Activated CD4-positive, CD25-positive, alpha-beta regulatory T cell treated with anti-CD3 and anti-CD28 coated beads, Interleukin-2, amount 50 U/mL, for 16 hours (primary cell): ENCODE data around the gene KRT79.
"Not testable (repeated sequence)": the region's sequence is repeated elsewhere in the genome, so short reads cannot be mapped to it uniquely, and the experiment has no call there.

Experiments
- DNase-seq: peaks from one replicate; pipeline ENCODE4 v3.0.0-alpha.2; 2020; ENCODE audit warnings: low read depth, low spot score

KRT79 gene

DNA sequence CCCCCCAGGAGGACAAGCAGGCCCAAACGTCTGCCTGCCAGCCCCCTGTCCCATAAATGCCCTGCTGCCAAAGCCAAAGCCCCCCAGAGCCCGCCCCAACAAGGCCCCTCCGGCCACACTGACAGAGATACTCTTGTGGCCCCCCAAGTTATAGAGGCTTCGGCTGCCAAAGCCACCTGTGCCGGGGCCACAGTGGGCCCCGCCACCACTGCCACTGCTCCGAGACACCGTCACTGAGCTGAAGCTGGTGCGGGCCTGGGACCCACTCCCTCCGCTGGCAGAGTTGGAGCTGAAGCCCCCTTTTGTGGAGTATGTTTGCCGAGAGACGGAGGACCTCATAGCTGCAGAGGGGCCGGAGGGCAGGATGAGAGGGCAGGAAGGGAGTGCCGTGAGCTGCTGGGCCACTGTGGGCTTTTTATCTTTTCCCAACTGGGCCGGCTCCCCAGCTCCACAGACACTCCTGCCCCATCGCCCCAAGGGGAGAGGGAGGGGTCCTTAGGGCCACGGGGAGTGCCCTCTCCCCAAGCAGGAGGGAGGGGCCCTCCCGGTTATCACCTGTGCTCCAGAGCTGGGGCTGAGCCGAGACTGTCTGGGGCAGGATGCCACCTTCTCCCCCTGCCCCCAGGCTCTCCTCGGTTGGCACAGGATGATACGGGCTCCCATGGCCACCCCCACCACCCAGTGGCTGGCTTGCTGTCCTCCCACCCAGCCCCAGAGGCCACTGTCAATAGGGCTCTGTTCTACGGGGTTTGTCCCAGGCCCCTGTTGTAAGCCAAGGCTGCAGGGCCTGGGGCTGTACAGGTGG is at the start of gene KRT79:
KRT79 (minus strand) TSS at position 390 of the 805 bp plus-strand sequence; CDS start at position 339, 51 bp downstream.
- DNase-seq, result no peak

DNA sequence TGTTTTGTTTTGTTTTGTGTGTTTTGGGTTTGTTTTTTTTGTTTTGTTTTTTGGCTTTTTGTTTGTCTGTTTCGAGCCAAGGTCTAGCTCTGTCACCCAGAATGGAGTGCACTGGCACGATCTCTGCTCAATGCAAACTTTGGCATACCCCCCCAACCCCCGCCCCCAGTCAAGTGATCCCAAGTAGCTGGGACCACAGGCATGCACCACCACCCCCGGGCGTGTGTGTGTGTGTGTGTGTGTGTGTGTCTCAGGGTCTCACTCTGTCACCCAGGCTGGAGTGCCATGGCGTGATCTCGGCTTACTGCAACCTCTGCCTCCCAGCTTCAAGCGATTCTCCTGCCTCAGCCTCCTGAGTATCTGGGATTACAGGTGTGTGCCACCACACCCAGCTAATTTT is 46.4 kb upstream of the KRT79 start:
- DNase-seq, result not testable (repeated sequence)

DNA sequence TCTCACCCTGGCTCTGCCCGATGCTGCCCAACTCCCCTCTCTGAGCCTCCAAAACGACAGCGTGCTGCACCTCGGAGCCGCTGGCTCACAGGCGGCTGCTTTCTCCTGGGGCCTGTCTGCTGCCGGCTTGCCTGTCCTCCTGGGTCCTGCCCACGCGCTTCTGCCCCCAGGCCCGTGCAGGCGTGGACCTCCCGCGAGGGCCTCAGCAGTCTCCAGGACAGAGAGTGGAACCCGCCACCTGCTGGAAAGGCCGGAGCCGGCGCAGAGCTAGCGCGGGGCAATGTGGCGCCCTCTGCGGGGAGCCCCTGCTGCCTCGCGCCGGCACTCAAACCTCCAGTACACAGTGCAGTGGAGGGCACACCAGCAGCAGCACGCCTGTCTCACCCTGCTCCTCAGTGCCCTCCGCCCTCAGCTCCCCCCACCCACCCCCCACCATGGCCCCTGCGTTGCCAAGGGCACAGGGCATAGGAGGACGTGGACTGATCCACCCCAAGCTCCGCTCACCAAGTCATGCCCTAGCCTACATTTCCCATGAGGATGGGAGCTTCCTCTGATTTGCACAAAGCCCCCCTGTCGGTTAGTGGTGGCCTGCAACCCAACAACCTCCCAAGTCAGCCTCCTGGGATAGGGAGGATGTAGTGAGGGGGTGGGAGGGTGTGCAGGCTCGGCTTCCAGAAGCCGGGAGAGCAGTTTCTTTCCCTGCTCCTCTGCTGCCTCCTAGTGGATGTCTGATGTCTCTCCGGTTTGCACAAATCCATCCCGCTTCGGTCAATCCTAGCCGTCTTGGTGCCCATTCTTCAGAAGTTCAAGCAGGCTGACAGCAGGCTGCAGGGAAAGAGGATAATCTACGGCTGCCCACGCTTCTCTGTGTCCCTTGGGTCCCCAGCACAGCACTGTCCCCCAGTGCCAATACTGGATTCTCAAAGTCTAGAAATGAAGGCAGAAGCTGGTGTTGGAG is 45.6 kb upstream of the KRT79 start:
- DNase-seq, result peak; percentile 28

DNA sequence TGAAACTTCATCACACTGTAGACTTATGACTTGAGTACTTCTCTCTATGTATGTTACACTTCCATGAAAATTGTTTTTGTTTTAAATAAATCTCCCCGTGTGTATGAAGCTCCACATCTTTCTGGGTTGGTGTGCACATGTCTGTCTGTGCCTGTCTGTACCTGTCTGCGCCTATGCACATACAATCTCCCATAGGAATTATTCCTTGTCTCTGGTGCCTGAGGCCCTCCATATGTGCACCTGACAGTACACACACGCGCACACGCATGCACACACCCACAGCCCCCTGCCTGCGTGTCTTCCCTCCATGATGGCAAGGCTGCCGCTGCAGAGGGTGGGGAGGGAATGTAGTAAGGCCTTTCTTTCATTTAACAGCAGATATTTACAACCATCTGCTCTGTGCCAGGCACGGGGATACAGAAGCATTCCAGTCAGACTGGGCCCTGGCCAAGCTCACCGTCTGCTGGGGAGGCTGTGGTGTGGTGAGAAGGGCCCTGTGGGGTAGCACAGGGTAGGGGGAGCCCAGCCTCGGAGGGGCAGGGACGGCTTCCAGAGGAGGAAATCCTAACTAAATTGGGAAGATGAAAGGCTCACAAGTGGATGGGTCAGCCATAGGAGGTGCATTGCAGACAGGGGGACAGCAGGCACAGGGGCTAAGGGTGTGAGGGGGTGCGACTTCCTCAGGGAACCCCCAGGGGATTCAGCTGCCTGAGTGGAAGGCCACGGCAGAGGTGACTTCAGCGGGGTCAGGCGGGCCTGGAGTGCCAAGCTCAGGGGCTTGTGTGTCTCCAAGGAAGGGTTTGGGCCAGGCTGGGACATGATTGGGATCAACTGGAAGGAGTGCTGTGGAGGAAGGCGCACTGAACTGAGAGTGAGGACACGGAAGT is 44.6 kb upstream of the KRT79 start:
- no peak for DNase-seq

DNA sequence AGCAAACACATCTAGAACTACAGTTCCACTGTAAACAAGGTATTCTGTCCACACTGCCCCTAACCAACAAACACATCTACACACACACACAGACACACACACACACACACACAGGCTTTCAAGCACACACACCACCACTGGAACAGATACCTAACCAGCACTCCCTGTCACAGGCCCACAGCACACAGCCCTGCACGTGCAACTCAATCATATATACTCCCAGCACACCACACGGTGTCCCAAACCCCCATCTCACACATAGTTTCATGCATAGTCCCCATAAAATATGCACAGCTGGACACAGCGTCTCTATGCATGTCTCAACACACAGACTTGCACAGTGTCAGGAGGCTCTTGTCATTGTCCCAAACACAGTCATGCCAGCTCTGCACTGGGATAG is 43.1 kb upstream of the KRT79 start:
- no peak for DNase-seq

DNA sequence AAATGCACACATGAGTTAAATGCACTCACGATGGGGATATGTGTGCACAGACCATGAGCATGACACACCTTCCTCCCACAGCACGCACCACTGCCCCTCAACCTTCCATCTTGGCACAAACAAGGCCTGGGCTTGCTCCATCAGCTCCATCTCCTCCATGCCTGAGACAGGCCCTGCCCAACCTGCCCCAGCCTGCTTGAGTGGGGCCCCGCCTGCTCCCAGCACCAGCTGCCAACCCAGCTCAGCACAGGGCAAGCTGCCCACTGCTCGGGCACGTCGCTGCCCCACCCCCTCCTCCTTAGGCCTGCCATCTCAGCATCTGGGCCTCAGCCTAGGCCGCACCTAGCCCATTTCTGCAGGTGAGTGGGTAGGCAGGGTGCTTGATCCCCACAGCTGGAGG is 42.3 kb upstream of the KRT79 start:
- DNase-seq, result no peak

DNA sequence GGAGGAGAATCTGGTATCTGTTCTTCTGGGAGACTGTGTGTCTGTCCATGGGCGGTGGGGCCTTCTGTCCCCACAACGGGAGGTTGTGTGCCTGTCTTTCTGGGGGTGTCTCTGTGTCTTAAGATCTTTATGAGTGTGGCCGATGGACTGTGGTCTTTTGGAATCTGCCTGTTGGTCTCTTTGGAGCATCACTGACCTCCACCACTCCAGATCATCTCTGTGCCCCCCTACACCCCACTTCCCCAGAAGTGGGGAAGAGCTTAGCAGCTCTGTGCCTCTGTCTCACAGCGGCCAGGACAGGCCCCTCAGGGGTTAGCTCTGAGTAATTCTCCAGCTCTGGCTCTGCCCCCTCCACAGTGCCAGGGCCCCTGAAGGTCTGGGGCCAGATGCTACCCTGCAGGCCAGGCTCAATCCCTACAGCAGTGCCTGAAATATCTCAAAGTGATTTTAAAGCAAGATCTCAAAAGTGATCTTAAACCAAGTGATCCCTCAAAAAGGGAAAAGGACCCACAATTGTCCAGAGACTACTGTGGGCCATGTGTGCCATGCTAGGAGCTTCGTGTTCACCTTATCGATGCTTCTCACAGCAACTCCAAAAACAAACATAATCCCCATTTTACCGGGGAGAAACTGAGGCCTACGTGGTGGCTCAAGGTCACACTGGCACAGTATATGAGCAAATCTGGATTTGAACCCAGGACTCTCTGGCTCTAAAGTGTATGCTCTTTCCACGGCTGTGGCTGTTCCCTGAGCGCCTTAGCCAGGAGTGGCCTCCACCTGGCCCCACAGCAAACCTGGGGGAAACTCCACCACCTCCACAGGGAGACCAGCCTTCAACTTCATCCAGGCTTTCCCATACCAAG is 40.7 kb upstream of the KRT79 start:
- no peak for DNase-seq

DNA sequence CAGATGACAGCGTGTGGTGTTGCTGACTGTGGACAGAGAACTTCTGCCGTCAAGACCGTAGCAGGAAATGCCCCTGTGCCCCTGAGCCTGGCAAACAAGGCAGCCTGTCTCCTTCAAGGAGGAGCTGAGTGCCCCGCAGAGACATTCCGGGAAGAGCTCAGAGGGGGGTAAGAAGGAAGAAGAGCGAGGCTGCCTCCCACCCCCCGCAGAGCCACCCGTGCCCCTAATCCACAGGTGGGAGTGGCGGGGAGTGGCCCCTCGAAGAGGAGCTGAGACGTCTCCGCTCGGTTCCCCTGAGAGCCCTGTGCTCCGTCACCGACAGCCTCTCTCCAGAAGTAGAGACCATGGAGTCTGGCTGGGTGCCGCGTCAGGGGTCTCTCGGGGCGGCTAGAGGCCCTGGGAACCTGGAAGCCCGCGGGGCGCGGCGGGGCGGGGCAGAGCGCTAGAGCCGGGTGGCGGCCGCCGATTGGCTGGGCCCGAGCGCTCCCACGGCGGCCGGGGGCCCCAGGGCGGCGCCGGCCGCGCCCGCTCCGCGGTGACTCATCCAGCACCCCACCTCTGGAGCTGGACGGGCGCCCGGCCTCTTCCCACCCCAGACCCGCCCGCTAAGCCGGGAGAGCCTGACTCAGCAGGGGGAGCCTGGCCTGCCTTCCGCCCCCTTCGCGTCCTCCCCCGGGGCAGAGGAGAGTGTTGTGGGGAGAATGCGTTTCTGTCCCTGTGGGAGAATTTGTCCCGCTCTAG is 39.9 kb upstream of the KRT79 start:
- DNase-seq, result no peak

DNA sequence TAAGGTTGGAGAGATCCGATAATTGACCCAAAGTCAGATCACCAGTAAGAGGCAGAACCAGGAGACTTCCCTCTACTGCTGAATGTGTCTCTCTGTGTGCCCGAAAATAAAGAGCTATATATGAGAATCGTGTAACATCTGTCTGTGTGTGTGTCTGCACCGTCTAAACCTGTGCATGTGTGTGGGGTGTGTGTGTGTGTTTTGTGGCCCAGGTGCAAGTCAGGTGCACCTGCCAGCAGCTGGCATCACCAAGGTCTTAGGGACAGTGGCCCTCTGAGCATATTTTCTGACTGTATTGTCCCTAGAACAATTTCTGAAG is 39.4 kb upstream of the KRT79 start:
- DNase-seq, result no peak

DNA sequence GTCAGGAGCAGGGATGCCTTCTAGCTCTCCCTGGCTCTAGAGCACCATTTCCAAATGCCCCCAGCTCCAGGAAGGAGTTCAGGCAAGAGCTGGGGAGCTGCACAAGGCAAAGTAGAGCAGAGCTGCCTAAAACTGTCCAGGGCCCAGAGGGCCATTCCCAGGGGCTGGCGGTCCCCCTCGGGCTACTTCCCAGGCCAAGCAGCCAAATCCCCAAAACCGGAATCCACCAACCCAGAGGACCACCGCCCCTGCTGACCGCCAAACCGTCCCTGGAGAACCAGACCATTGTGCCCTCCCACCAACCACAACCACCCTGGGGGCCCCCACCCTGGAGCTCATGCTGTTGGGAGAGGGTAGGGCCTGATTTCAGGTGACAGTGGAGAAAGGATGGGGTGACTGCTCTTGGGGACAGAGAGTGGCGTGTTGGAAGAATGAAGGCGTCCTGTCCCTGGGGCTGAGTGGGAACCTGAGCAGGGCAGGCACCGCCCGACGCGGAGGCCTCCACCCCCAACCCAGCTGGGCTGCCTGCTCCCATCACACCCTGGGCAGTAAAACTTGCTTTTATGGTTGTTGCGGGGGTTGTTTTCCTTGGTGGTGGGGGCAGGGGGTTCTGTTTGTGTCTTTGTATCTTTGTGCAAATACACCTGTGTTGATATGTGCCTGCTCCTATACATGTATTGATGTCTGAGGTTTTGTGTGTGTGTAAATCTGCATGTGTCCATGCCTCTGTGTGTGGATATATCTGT is 38.7 kb upstream of the KRT79 start:
- DNase-seq, result no peak

DNA sequence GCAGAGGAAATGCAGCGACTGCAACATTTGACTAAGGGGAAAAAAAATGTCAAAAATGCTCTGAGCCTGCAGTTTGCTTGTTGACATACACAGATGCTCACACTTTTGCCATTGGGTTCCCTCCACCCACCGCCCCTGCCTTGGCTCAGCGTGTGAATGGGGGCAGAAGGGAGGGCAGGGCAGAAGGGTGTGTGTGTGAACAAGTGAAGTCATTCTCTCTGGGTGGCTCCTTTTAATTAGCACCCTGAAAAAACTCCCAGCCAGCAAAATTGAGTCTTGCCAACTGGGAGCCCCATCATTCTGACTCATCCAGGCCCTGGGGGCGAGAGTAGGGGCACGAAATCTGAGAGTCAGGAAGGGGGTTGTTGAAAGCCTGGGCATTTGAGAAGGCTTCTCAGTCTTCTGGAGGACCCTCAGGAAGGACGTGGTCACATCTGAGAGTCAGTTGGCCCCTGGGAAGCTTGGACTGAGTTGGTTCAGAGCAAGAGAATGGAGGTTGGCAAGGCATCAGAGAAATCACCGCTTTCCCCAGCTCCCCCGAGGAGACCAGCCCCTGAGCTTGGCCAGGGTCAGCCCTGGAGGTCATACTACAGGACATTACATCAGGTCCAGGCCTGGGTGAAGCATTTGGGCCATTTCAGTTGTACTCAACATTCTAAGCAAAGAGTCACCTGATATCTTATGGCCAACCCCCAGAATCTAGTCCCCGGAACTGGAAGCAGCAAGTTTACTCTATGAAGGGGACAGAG is 37.4 kb upstream of the KRT79 start:
- no peak for DNase-seq

DNA sequence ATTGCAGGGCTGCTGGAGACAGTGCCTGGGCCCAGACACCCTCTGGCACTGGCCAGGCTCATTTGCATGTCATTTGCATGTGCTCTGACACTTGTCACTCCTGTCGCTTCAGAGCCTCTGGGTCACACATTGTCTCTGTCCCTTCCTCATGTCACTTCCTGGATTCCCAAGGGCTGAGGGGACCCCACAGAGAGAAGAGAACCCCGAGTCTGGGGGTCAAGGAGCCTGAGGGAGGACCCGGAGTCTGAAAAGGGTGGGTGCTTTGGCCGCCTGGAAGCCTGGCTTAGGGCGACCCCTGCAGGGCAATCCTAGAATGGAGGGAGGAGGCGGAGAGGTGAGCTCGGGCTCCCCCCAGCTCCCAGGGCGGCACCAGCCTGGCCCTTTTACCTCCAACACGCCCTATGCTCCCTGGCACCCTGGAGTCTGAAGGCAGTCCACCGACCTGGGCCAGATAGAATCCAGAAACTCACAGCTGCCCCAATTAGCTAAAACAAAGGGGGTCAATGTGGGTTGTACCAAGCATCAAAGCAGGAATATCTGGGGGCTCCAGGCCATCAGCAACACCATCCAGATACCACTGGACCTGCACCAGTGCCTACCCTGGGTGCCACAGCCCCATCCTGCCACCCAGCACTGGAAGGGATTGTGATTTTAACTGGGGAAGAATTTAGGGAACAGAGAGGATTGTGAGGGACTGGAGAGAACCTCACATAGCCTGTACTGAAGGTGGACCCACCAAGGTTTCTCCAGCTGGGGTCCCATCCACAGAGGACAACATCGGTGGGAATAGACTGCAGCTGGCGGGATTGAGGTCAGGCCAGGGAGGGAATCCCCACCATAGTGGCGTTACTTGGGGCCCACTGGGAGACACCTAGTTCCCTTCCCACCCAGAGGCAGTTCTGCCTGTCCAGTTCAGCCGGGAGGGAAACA is 36.5 kb upstream of the KRT79 start:
- peak; percentile 44 for DNase-seq

DNA sequence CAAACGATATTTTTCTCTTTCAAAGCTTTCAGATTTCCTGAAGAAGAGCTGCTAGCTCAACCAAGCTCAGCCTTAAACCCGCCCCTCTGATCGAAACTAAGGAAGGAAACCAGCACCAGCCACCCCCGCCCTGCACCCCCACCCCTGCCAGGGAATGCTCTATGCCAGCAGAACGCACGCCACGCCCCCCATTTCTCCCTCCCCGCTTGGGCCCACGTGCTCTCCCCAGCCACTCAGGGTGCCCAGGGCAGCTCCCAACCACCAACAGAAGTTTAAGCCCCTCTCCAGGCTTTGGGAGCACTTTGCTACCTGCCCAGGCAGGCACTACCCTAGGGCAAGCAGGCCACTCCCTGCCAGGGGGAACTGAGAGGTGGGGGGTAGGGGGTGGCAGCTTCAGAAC is 33.5 kb upstream of the KRT79 start:
- DNase-seq, result no peak

DNA sequence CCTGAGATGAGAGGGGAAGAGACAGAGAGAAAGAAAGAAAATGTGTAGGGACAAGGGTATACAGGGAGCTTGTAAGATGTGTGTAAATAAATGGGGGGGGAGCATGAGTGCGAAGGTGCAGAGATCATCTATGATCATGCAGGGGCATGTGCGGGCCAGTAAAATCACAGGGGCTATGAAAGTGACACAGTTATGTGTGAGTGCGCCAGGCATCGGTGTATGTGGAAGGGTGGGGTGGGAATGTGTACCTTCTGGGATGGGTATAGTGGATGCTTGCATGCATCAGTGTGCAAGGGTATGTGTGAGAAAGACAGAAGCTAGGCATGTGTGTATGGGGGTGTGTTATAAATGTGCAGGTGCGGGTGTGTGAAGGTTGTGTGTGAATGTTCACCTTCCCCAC is 33.0 kb upstream of the KRT79 start:
- DNase-seq, result no peak

DNA sequence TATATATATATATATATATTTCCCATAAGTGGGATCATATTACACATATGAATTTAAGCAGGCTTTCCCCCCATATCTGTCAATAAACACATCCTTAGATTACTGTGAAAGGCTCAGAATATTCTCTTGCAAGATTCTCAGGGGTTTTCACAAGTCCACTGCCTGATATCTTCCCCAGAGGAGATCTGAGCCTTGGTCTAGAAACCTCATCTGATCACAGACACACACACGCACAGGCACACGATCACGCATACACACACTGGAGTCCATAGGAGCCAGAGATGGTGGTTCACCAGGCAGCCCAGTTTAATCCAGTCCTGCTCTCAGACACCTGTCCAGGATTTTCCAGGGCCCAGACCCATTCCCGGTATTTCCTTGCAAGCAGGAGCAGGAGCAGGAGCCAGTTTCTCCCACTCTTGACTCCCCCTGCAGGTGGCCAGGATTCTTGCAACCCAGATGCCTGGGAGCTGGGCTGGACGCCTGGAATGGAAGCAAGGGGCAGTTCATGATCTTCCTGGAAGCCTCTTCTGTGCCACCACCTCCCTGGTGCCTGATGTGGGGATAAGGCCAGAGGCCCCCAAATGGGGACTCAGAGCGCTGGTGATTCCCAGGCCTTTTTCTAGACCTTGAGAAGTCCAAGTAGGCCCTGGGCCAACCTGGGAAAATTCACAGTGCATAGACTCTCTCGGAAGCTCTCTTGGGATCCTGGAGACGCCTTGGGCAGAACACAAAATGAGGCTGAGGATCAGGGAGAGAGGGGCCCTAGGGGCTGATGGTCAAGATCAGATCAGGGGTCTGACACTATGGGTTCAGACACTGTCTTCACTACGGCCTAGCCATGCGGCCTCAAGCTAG is 31.2 kb upstream of the KRT79 start:
- no peak for DNase-seq

DNA sequence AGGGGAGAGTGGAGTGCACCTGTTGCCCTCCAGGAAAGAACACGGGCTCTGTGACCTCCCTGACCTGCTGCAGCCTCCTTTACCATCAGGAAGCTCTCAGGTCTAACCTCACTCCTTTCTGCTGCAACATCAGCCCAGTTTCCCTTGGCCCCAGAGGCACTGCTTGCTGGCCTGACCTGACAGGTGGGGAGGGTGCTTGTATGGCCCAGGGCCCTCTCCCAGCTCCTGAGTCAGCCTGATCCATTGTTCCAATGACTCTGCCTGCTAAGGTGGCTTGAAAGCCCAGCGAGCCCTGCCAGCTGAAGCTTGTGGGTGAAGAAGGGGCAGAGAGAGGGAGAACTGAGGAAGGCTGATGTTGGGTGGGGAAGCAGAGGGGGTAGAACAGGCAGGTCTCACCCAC is 27.9 kb upstream of the KRT79 start:
- DNase-seq, result no peak

DNA sequence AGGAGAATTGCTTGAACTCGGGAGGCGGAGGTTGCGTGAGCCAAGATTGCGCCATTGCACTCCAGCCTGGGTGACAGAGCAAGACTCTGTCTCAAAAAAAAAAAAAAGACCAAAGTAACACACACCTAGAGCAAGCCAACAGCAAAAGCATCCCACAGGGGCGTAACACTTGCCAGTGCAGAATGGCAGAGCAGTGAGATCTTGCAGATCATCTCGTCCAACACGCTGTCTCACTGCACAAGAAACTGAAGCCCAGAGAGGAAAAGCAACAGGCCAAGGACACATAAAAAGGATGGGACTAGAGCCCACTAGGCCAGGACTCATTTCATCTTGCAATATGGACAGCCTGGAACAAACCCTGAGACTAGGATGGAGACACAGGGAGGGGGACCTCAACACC is 27.4 kb upstream of the KRT79 start:
- DNase-seq, result no peak
